PC-9 (cell line): Measurements from ENCODE around the gene CCL20.

Source experiments
- EZH2 ChIP-seq: fragments of 200-600 bp; sonication (generic); IDR thresholded peaks from 2 replicates; pipeline ENCODE4 v1.8.0; 2017; ENCODE audit warnings: antibody characterized with exemption, low read depth
- TF ChIP-seq, protein P1 (sequence below): fragments of 200-600 bp; sonication (generic); conservative IDR thresholded peaks from 2 replicates; pipeline ENCODE4 v1.6.1; 2017; ENCODE audit warnings: mixed run types, antibody characterized with exemption, mild to moderate bottlenecking, moderate library complexity

DNA sequence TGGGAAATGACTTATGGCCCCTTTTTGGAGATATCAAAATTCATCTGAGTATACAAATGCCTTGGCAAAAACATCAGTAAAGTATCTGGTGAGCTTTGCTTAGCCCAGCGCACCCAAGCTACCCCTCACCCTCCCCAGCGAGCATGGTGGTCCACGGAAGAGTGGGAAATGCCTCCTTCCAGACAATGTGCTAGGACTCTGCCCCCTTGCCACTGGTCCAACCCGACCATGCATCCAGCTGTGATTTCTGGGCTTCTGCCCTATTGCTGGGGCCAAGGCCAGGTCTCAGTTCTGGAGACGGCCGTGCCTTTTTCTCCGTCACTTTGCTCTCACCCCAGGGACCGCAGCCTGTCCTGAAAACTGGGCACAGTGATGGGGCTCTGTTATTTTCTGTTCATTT lies 31.8 kb upstream of the CCL20 start:
- TF ChIP-seq, protein P1, sequence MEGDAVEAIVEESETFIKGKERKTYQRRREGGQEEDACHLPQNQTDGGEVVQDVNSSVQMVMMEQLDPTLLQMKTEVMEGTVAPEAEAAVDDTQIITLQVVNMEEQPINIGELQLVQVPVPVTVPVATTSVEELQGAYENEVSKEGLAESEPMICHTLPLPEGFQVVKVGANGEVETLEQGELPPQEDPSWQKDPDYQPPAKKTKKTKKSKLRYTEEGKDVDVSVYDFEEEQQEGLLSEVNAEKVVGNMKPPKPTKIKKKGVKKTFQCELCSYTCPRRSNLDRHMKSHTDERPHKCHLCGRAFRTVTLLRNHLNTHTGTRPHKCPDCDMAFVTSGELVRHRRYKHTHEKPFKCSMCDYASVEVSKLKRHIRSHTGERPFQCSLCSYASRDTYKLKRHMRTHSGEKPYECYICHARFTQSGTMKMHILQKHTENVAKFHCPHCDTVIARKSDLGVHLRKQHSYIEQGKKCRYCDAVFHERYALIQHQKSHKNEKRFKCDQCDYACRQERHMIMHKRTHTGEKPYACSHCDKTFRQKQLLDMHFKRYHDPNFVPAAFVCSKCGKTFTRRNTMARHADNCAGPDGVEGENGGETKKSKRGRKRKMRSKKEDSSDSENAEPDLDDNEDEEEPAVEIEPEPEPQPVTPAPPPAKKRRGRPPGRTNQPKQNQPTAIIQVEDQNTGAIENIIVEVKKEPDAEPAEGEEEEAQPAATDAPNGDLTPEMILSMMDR = no peak
- TF ChIP-seq EZH2 = no peak
